ENCODE data around the gene HHATL. TPM values are rescaled to one million over a fixed set of nuclear protein-coding genes. Genes with fewer than 3 reads are reported as not detected.

HHATL gene
- total RNA-seq, 1 experiment from 2014 or later = not detected

GRCh38 chr3:42741796-42742195, 39.2 kb upstream of the HHATL start:
- Histone ChIP-seq H3K4me1 (peaks cover 8% of the 10 kb centered on the region; the same call in 1 of the 2 replicates), H3K4me3 (no peak overlapping the region), H3K9me3 (replicated peaks) (no peaks in the 10 kb centered on the region), H3K27me3 (no peaks in the 10 kb centered on the region), H3K27ac (no peak overlapping the region), H3K36me3 (no peaks in the 10 kb centered on the region)
- no peak for DNase-seq

- DNase-seq = peak; percentile 16 to 25
- no peak overlapping the region for H3K27ac ChIP-seq
- no peaks in the 10 kb centered on the region for H3K27me3 ChIP-seq
- no peaks in the 10 kb centered on the region for H3K36me3 ChIP-seq
- no peaks in the 10 kb centered on the region for H3K9me3 ChIP-seq (replicated peaks)
- H3K4me3 ChIP-seq = no peak overlapping the region
- H3K4me1 ChIP-seq = no peaks in the 10 kb centered on the region
Measured at GRCh38 chr3:42739401-42740158, 37.0 kb upstream of the HHATL start.

- Histone ChIP-seq H3K9me3 (replicated peaks) (no peaks in the 10 kb centered on the region), H3K27me3 (no peaks in the 10 kb centered on the region), H3K36me3 (no peaks in the 10 kb centered on the region), H3K4me1 (no peaks in the 10 kb centered on the region; the same call in 1 of the 2 replicates), H3K4me3 (no peak overlapping the region), H3K27ac (no peak overlapping the region)
- no peak for DNase-seq
Measured at GRCh38 chr3:42736531-42736930, 33.9 kb upstream of the HHATL start.

- Histone ChIP-seq H3K4me1 (no peaks in the 10 kb centered on the region; the same call in 1 of the 2 replicates), H3K4me3 (no peak overlapping the region), H3K36me3 (no peaks in the 10 kb centered on the region), H3K9me3 (replicated peaks) (no peaks in the 10 kb centered on the region), H3K27me3 (no peaks in the 10 kb centered on the region), H3K27ac (no peak overlapping the region)
- no peak for DNase-seq
Measured at GRCh38 chr3:42736081-42736480, 33.5 kb upstream of the HHATL start.

GRCh38 chr3:42735615-42736014, 33.0 kb upstream of the HHATL start:
- Histone ChIP-seq H3K4me3 (no peak overlapping the region), H3K27me3 (no peaks in the 10 kb centered on the region), H3K4me1 (no peaks in the 10 kb centered on the region; the same call in 1 of the 2 replicates), H3K27ac (no peak overlapping the region), H3K36me3 (no peaks in the 10 kb centered on the region), H3K9me3 (replicated peaks) (no peaks in the 10 kb centered on the region)
- no peak for DNase-seq

GRCh38 chr3:42735019-42735418, 32.4 kb upstream of the HHATL start:
- Histone ChIP-seq H3K36me3 (no peaks in the 10 kb centered on the region), H3K4me3 (no peak overlapping the region), H3K4me1 (no peaks in the 10 kb centered on the region; the same call in 1 of the 2 replicates), H3K27me3 (no peaks in the 10 kb centered on the region), H3K27ac (no peak overlapping the region), H3K9me3 (replicated peaks) (no peaks in the 10 kb centered on the region)
- DNase-seq = no peak

GRCh38 chr3:42734263-42734860, 31.8 kb upstream of the HHATL start:
- Histone ChIP-seq H3K36me3 (no peaks in the 10 kb centered on the region), H3K4me3 (no peak overlapping the region), H3K27ac (no peak overlapping the region), H3K4me1 (no peaks in the 10 kb centered on the region; the same call in 1 of the 2 replicates), H3K27me3 (no peaks in the 10 kb centered on the region), H3K9me3 (replicated peaks) (no peaks in the 10 kb centered on the region)
- no peak for DNase-seq

- Histone ChIP-seq H3K36me3 (no peaks in the 10 kb centered on the region), H3K27me3 (no peaks in the 10 kb centered on the region), H3K4me1 (no peaks in the 10 kb centered on the region; the same call in 1 of the 2 replicates), H3K27ac (no peak overlapping the region), H3K4me3 (no peak overlapping the region), H3K9me3 (replicated peaks) (no peaks in the 10 kb centered on the region)
- no peak for DNase-seq
Measured at GRCh38 chr3:42733501-42734262, 31.1 kb upstream of the HHATL start.

- Histone ChIP-seq H3K36me3 (no peaks in the 10 kb centered on the region), H3K9me3 (replicated peaks) (no peaks in the 10 kb centered on the region), H3K4me3 (no peak overlapping the region), H3K27me3 (no peaks in the 10 kb centered on the region), H3K27ac (peak overlapping the region; percentile 33), H3K4me1 (no peaks in the 10 kb centered on the region; the same call in 1 of the 2 replicates)
- DNase-seq = peak in 1 of 2 experiments; percentile 17
Measured at GRCh38 chr3:42732829-42733459, 30.3 kb upstream of the HHATL start.

- no peaks in the 10 kb centered on the region for H3K9me3 ChIP-seq (replicated peaks)
- no peaks in the 10 kb centered on the region for H3K36me3 ChIP-seq
- no peaks in the 10 kb centered on the region for H3K27me3 ChIP-seq
- H3K4me3 ChIP-seq = no peak overlapping the region
- peak; percentile 37 to 65 for DNase-seq
- H3K27ac ChIP-seq = peak overlapping the region; percentile 33
- H3K4me1 ChIP-seq = no peaks in the 10 kb centered on the region; the same call in 1 of the 2 replicates
Measured at GRCh38 chr3:42732196-42732828, 29.7 kb upstream of the HHATL start.

- H3K27me3 ChIP-seq = no peaks in the 10 kb centered on the region
- DNase-seq = no peak
- no peaks in the 10 kb centered on the region for H3K9me3 ChIP-seq (replicated peaks)
- no peak overlapping the region for H3K4me3 ChIP-seq
- no peaks in the 10 kb centered on the region; the same call in 1 of the 2 replicates for H3K4me1 ChIP-seq
- H3K27ac ChIP-seq = no peak overlapping the region
- H3K36me3 ChIP-seq = no peaks in the 10 kb centered on the region
Measured at GRCh38 chr3:42731476-42732195, 29.0 kb upstream of the HHATL start.

GRCh38 chr3:42730706-42731420, 28.3 kb upstream of the HHATL start:
- H3K9me3 ChIP-seq (replicated peaks) = no peaks in the 10 kb centered on the region
- H3K27ac ChIP-seq = no peak overlapping the region
- no peaks in the 10 kb centered on the region for H3K27me3 ChIP-seq
- no peak overlapping the region for H3K4me3 ChIP-seq
- H3K4me1 ChIP-seq = no peaks in the 10 kb centered on the region; the same call in 1 of the 2 replicates
- no peak for DNase-seq
- H3K36me3 ChIP-seq = no peaks in the 10 kb centered on the region

- DNase-seq = no peak
- Histone ChIP-seq H3K36me3 (no peaks in the 10 kb centered on the region), H3K27ac (no peak overlapping the region)
Measured at GRCh38 chr3:42730294-42730693, 27.7 kb upstream of the HHATL start.

More at GRCh38 chr3:42730294-42730693, 27.7 kb upstream of the HHATL start:
- Histone ChIP-seq H3K4me3 (no peak overlapping the region), H3K9me3 (replicated peaks) (no peaks in the 10 kb centered on the region), H3K4me1 (no peaks in the 10 kb centered on the region; the same call in 1 of the 2 replicates), H3K27me3 (no peaks in the 10 kb centered on the region)
